Coronary artery (tissue), 2 donors: Measurements from ENCODE around the gene SULT1A1.
"Not testable (repeated sequence)": the region's sequence is repeated elsewhere in the genome, so short reads cannot be mapped to it uniquely, and the experiment has no call there.

Source experiments
- DNase-seq: peaks from one replicate; pipeline ENCODE4 v3.0.0-alpha.2; 2017; ENCODE audit warnings: low spot score
- H3K27ac ChIP-seq, 2 donors: fragments of 200-600 bp; sonication (generic); one replicate each; pipeline ENCODE4 v1.5.1; 2016 to 2019
- H3K4me3 ChIP-seq: fragments of 200-600 bp; sonication (generic); 2 replicates; pipeline ENCODE4 v1.5.1; 2016; ENCODE audit warnings: mild to moderate bottlenecking, moderate library complexity
- TF ChIP-seq, protein P1 (sequence below): fragments of 200-600 bp; sonication (generic); IDR thresholded peaks from one replicate; pipeline ENCODE4 v1.5.1; 2019; ENCODE audit warnings: antibody characterized with exemption

The SULT1A1 gene

DNA sequence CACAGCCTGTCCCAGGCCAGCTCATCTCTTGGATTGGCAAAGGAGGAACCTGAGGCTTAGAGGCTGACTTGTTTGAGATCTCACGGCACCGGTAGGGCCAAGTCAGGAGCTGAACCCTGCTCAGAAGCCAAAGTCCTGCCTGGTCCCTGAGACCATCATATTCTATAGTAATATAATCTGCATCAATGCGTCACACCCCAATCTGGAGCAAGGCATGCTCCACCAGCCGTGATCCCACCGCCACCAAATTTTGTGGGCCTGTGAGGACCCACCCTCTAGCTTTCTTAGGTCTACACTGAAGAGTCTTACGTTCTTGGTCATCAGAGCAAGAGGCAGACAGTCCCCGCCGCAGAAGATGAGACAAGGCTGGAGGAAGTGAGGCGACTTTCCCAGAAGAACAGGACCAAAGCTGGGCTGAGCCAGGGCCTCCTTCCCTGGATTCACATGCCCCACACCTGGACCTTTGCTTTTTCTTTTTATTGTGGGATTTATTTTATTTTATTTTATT lies 2.7 kb downstream of the SULT1A1 start:
- H3K4me3 ChIP-seq = no peak overlapping the region
- H3K27ac ChIP-seq = no peak overlapping the region
- TF ChIP-seq, protein P1, sequence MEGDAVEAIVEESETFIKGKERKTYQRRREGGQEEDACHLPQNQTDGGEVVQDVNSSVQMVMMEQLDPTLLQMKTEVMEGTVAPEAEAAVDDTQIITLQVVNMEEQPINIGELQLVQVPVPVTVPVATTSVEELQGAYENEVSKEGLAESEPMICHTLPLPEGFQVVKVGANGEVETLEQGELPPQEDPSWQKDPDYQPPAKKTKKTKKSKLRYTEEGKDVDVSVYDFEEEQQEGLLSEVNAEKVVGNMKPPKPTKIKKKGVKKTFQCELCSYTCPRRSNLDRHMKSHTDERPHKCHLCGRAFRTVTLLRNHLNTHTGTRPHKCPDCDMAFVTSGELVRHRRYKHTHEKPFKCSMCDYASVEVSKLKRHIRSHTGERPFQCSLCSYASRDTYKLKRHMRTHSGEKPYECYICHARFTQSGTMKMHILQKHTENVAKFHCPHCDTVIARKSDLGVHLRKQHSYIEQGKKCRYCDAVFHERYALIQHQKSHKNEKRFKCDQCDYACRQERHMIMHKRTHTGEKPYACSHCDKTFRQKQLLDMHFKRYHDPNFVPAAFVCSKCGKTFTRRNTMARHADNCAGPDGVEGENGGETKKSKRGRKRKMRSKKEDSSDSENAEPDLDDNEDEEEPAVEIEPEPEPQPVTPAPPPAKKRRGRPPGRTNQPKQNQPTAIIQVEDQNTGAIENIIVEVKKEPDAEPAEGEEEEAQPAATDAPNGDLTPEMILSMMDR = no peak
- DNase-seq = no peak

DNA sequence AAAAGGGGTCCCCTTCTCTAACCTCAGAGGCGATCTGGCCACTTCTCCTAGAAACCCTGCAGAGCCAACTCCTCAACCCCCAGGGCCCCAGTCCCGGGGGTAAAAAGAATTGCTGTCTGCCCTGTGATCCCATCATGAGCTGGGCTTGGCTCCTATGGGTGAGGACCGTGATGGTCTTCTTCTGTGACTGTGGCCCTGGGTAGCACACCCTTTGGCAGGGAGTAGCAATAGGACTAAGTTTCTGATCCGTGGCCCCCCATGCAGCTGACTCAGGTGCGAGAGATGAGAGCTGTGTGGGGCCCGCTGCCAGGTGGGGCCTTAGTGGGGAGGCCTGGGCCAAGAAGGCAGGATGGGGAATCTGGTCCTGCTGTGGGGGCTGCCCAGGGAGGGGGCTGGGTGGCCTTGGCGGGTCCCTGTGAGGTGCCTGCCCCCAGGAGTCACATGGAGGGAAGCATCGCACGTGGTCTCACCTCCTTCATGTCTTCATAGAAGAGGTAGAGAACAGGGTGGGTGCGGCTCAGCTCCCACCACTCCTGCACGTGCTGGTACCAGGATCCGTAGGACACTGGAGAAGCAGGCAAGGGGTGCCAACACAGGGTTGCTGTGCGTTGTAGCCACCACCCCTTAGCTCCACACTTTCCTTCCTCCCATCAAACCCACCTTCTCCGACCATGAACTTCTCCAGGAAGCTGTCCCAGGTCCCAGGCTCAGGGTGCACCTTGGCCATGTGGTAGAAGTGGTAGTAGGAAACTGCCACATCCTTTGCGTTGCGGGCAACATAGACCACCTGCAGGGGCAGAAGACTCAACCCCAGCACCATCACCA lies 3.3 kb downstream of the SULT1A1 start:
- TF ChIP-seq, protein P1 = no peak
- no peak overlapping the region for H3K27ac ChIP-seq
- no peak overlapping the region for H3K4me3 ChIP-seq
- DNase-seq = no peak

DNA sequence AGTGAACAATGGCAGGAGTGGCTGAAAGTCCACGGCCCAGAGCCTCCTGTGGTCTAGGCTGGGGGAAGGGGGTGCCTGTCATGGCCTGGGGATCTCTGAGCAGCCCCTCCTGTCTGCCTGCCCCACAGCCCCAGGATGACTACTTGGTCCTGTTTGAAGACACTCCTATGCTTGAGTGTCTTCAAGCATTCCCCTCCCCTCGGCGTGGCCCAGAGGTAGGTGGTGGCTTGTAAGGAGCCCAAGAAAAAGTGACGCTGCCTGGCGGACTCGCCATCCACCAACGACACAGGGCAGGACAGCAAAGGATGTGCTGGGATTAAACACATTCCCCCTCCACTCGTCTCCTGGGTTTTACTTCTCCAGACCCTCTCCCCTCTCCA lies 5.7 kb downstream of the SULT1A1 start:
- Histone ChIP-seq H3K27ac (no peak overlapping the region), H3K4me3 (no peak overlapping the region)
- TF ChIP-seq, protein P1 = no peak
- DNase-seq = no peak

DNA sequence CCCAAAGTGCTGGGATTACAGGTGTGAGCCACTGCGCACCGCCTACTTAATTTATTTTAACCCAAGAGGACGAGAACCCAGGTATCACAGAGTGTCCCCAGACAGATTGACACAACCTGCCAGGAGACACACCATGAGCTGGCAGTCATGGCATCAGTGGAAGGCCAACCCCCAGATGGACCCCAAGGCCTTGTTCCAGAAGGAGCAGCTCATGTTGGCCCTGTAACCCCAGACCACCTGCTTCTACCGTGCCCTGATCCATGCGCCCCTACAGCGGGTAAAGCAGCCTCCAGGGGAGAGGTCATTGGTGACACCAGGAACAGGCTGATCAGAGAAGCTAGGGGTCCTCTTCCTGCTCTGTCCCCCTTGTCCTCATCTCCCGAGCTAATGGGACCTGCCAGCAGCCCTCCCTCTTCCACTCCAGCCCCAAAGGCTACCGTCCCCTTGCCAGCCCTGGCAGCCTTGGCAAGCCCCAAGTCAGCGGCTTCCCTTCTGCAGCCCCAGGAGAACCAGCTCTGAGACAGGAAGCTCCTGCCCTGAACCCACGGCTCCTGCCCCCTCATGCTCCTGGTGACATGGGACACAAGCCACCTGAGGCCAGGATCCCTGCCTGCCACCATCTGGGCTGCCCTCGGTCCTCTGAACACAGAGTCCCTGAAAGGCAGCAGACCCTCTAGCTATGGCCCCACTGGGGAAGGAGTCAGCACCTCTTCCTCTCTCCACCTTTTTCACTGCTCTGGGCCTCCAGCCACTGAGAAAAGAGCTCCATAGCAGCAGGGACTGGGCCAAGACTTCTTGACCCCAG lies 6.3 kb downstream of the SULT1A1 start:
- no peak for DNase-seq
- TF ChIP-seq, protein P1 = no peak
- Histone ChIP-seq H3K4me3 (no peak overlapping the region), H3K27ac (no peak overlapping the region)

DNA sequence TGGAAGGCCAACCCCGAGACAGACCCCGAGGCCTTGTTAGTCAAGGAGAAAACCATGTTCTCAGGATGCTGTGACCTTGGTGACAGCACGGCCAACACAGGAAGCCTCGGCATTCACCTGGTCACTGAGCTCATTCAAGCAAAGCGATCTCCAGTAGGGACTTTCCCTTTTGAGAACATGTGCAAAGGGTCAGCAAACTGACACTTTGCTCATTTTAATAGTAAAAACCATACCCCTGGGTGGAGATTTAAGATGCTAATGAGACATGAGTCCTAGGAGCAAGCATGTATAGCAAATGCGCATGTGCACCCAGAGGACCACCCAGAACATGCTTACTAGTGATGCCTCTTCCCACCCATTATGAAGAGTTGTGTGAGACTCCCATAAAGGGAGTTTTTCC lies 7.3 kb downstream of the SULT1A1 start:
- no peak for DNase-seq
- H3K4me3 ChIP-seq = no peak overlapping the region
- H3K27ac ChIP-seq = no peak overlapping the region
- TF ChIP-seq, protein P1 = no peak

DNA sequence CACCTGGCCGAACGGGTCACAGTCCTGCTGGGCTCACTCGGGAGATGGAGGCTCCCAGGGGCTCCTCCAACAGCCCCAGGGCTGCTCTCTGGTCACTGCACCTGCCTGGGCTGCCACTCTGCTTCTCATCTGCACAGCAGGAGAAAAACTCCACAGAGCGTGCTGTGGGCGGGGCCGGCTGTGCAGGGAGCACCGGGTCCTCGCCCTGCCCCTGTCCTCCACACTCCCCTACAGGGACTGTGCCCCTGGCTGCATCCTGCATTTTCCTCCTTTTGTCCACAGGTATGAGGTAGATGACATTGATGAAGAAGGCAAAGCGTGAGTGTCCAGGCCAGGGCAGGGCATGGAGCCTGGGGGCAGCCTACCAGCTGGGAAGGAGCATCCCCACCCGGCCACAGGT lies 7.8 kb downstream of the SULT1A1 start:
- not testable (repeated sequence) for DNase-seq, H3K27ac ChIP-seq, H3K4me3 ChIP-seq

DNA sequence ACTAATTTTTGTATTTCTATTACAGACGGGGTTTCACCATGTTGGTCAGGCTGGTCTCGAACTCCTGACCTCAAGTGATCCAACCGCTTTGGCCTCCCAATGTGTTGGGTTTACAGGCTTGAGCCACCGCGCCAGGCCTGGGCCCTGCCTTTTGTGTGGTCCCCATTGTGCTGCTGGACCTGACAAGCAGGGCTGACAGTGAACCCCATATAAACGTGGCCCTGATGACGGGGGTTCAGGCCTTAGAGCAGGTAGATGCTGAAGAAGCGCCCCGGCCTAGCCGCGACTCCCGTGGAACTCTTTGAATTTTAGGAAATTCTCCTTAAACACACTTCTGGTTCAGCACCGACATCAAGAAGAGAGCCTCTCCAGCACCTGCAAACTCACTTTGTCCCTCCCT lies 8.3 kb downstream of the SULT1A1 start:
- not testable (repeated sequence) for DNase-seq, H3K27ac ChIP-seq

DNA sequence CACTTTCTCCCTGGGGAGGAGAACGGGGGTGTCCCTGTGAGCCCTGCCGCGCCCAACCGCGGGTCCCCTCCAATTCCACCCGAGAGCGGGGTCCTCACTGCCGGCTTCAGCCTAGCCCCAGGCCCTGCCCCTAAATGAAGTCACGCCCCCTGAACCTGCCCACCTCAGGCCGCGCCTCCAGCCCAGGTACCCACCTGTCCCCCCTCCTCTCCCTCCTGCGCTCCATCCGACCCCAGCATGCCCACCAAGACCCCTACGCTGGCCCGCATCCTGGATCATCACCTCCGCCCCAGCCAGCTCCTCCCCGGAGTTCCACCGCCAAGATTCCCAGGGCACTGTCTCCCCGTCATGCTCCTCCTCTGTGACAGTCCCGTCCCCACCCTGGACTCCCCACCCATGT lies 8.9 kb downstream of the SULT1A1 start:
- not testable (repeated sequence) for H3K27ac ChIP-seq, DNase-seq, H3K4me3 ChIP-seq

More for the DNA sequence above, 8.3 kb downstream of the SULT1A1 start:
- not testable (repeated sequence) for H3K4me3 ChIP-seq

DNA sequence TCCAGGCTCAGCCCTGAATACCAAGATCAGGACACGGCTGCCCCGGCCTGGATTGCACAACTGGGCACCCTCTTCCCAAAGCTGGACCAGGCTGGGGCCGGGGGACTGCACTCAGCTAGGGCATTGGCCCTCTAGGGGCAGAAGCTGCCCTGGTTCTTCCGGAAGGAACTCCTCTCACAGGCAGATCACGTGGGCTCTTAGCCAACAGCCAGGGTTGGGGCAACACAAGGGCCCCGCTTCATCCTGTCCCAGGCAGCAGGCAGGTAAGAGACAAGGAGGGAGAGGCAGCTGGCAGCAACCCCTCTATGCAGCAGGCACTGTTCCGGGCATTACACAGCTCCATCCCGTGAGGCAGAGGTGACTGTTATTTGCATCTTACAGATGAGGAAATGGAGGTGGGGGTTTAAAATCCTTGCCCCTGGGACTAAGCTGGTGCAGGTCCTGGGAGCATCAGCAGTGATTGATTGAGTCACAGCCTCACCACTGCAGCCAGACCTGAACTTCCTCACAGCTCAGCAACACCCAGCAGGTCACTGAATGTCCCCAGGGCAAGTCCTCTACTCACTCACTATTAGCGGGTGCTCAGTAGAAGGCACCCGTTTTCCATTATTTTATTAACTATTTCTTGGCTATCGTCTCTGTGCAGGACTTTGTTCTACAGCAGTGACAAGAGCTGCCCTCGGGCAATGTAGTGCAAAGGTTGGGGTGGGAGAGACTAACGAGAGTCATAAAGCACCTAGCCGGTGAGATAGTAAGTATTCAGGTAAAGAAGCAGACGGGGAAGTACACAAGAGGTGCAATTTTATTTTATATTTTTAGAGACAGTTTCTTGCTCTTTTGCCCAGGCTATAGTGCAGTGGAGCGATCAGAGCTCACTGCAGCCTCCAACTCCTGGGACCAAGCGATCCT lies 10.2 kb downstream of the SULT1A1 start:
- not testable (repeated sequence) for DNase-seq, H3K4me3 ChIP-seq, H3K27ac ChIP-seq
